Activated CD8-positive, alpha-beta memory T cell treated with anti-CD3 and anti-CD28 coated beads for 1 hour (primary cell): Measurements from ENCODE around the gene SH3GL1.
A peak's percentile ranks its signal among the peaks of the same experiment; 100 is the strongest.

Source experiments
- DNase-seq, 2 donors: peaks; one replicate each; pipeline ENCODE4 v3.0.0-alpha.2; 2020; ENCODE audit warnings: low read depth in 1 of 2; ENCODE audit errors: extremely low read depth in 1 of 2

SH3GL1 gene

GRCh38 chr19:4400135-4400936, at the start of gene SH3GL1:
TSS of gene SH3GL1 (minus strand) at chr19:4400547. CDS start at chr19:4400368, 179 bp downstream.
- peak; percentile 86 to 90 for DNase-seq

GRCh38 chr19:4449639-4450028, 49.3 kb upstream of the SH3GL1 start:
- no peak for DNase-seq

GRCh38 chr19:4449022-4449638, 48.8 kb upstream of the SH3GL1 start:
- DNase-seq: no peak

GRCh38 chr19:4448147-4448985, 48.0 kb upstream of the SH3GL1 start:
- DNase-seq: no peak

- no peak for DNase-seq
These were observed 47.2 kb upstream of the SH3GL1 start for GRCh38 chr19:4447327-4448146.

GRCh38 chr19:4446704-4447200, 46.4 kb upstream of the SH3GL1 start:
- no peak for DNase-seq

GRCh38 chr19:4445963-4446703, 45.8 kb upstream of the SH3GL1 start:
- DNase-seq: no peak

GRCh38 chr19:4444765-4445741, 44.7 kb upstream of the SH3GL1 start:
- no peak for DNase-seq

- DNase-seq: no peak
These were observed 43.8 kb upstream of the SH3GL1 start for GRCh38 chr19:4443966-4444764.

GRCh38 chr19:4443188-4443587, 42.8 kb upstream of the SH3GL1 start:
- DNase-seq: no peak

- no peak for DNase-seq
These were observed 42.4 kb upstream of the SH3GL1 start for GRCh38 chr19:4442819-4443146.

GRCh38 chr19:4441994-4442818, 41.9 kb upstream of the SH3GL1 start:
- DNase-seq: no peak

GRCh38 chr19:4439243-4439642, 38.9 kb upstream of the SH3GL1 start:
- DNase-seq: no peak

- DNase-seq: no peak
These were observed 36.8 kb upstream of the SH3GL1 start for GRCh38 chr19:4437103-4437502.

GRCh38 chr19:4436231-4436630, 35.9 kb upstream of the SH3GL1 start:
- DNase-seq: no peak

GRCh38 chr19:4434391-4434790, 34.0 kb upstream of the SH3GL1 start:
- no peak for DNase-seq

GRCh38 chr19:4432918-4433506, 32.7 kb upstream of the SH3GL1 start:
- DNase-seq: no peak
